ENCODE results near the gene MAP3K3.

Gene MAP3K3

GRCh38 chr17:63639125-63639524 lies 16.9 kb downstream of the MAP3K3 start:
- Histone ChIP-seq H3K27ac (ENCODE audit: insufficient read depth in 1 of 2, low read depth in 1 of 2, low read length in 2 of 2, poor library complexity in 1 of 2, severe bottlenecking in 2 of 2) (no peak overlapping the region), H3K36me3 (ENCODE audit: control insufficient read depth in 4 of 4, insufficient read depth in 4 of 4, low read length in 3 of 4) (peaks cover 12 to 48% (median 25%) of the 10 kb centered on the region in 4 experiments), H3K9me3 (ENCODE audit: control extremely low read depth in 1 of 5, control insufficient read depth in 4 of 5, insufficient read depth in 2 of 5, low read depth in 1 of 5, low read length in 4 of 5) (no peaks in the 10 kb centered on the region), H3K4me3 (ENCODE audit: control insufficient read depth in 1 of 7, extremely low read depth in 1 of 7, insufficient read depth in 4 of 7, low read depth in 2 of 7, low read length in 6 of 7) (no peak overlapping the region), H3K27me3 (replicated peaks in 2 of 5; ENCODE audit: control insufficient read depth in 4 of 5, insufficient read depth in 5 of 5, low read length in 4 of 5) (no peaks in the 10 kb centered on the region), H3K4me1 (ENCODE audit: control extremely low read depth in 1 of 4, control insufficient read depth in 4 of 4, insufficient read depth in 4 of 4, low read length in 3 of 4) (peaks cover 14 to 39% (median 17%) of the 10 kb centered on the region in 4 experiments)
- 75% methylated on average over 1 of the region's 1 CpG for WGBS (ENCODE audit: insufficient coverage)
- DNase-seq: no peak
- POLR2A ChIA-PET: interaction anchor here (1.4 kb wide), 1 partner anchor 9 kb away, joined by 3 read pairs; no protein-coding TSS in a partner anchor
- CTCF ChIA-PET: interaction anchor here (1.0 to 3.3 kb wide), 2 partner anchors 9 to 15 kb away, joined by 3 to 10 read pairs; no protein-coding TSS in a partner anchor

GRCh38 chr17:63640038-63640437 lies 17.8 kb downstream of the MAP3K3 start:
- H3K27me3 ChIP-seq (replicated peaks in 2 of 5; ENCODE audit: control insufficient read depth in 4 of 5, insufficient read depth in 5 of 5, low read length in 4 of 5): no peaks in the 10 kb centered on the region
- H3K4me1 ChIP-seq (ENCODE audit: control extremely low read depth in 1 of 4, control insufficient read depth in 4 of 4, insufficient read depth in 4 of 4, low read length in 3 of 4): peaks cover 9 to 38% (median 11%) of the 10 kb centered on the region in 4 experiments
- ChIA-PET CTCF (interaction anchor here (1.0 to 3.3 kb wide), 4 partner anchors 10 to 18 kb away, joined by 3 to 10 read pairs (median 5); no protein-coding TSS in a partner anchor), POLR2A (interaction anchor here (0.6 kb wide), 1 partner anchor 115 kb away, joined by 3 read pairs; no protein-coding TSS in a partner anchor)
- WGBS (ENCODE audit: insufficient coverage): 100% methylated on average over 2 of the region's 4 CpGs
- no peak for DNase-seq
- peaks cover 12 to 43% (median 25%) of the 10 kb centered on the region in 4 experiments for H3K36me3 ChIP-seq (ENCODE audit: control insufficient read depth in 4 of 4, insufficient read depth in 4 of 4, low read length in 3 of 4)
- no peak overlapping the region for H3K4me3 ChIP-seq (ENCODE audit: control insufficient read depth in 1 of 7, extremely low read depth in 1 of 7, insufficient read depth in 4 of 7, low read depth in 2 of 7, low read length in 6 of 7)
- H3K9me3 ChIP-seq (ENCODE audit: control extremely low read depth in 1 of 5, control insufficient read depth in 4 of 5, insufficient read depth in 2 of 5, low read depth in 1 of 5, low read length in 4 of 5): no peaks in the 10 kb centered on the region
- no peak overlapping the region for H3K27ac ChIP-seq (ENCODE audit: insufficient read depth in 1 of 2, low read depth in 1 of 2, low read length in 2 of 2, poor library complexity in 1 of 2, severe bottlenecking in 2 of 2)

- ChIA-PET CTCF (interaction anchor here (0.7 to 1.3 kb wide), 2 partner anchors 9 to 35 kb away, joined by 3 to 4 read pairs; no protein-coding TSS in a partner anchor), POLR2A (no interaction called here)
- peaks cover 8 to 39% (median 14%) of the 10 kb centered on the region in 4 experiments for H3K4me1 ChIP-seq (ENCODE audit: control extremely low read depth in 1 of 4, control insufficient read depth in 4 of 4, insufficient read depth in 4 of 4, low read length in 3 of 4)
- no peak overlapping the region for H3K27ac ChIP-seq (ENCODE audit: insufficient read depth in 1 of 2, low read depth in 1 of 2, low read length in 2 of 2, poor library complexity in 1 of 2, severe bottlenecking in 2 of 2)
- no peak overlapping the region for H3K4me3 ChIP-seq (ENCODE audit: control insufficient read depth in 1 of 7, extremely low read depth in 1 of 7, insufficient read depth in 4 of 7, low read depth in 2 of 7, low read length in 6 of 7)
- peaks cover 8 to 44% (median 21%) of the 10 kb centered on the region in 4 experiments for H3K36me3 ChIP-seq (ENCODE audit: control insufficient read depth in 4 of 4, insufficient read depth in 4 of 4, low read length in 3 of 4)
- H3K27me3 ChIP-seq (replicated peaks in 2 of 5; ENCODE audit: control insufficient read depth in 4 of 5, insufficient read depth in 5 of 5, low read length in 4 of 5): no peaks in the 10 kb centered on the region
- DNase-seq: peak in 2 of 3 donors; percentile 90
- H3K9me3 ChIP-seq (ENCODE audit: control extremely low read depth in 1 of 5, control insufficient read depth in 4 of 5, insufficient read depth in 2 of 5, low read depth in 1 of 5, low read length in 4 of 5): no peaks in the 10 kb centered on the region
- 68% methylated on average over 3 of the region's 4 CpGs for WGBS (ENCODE audit: insufficient coverage)
Measured at GRCh38 chr17:63641692-63642448, 19.7 kb downstream of the MAP3K3 start.

- ChIA-PET CTCF (interaction anchor here (1.8 kb wide), 1 partner anchor 10 kb away, joined by 4 read pairs; no protein-coding TSS in a partner anchor), POLR2A (no interaction called here)
- no peak overlapping the region for H3K4me3 ChIP-seq (ENCODE audit: control insufficient read depth in 1 of 7, extremely low read depth in 1 of 7, insufficient read depth in 4 of 7, low read depth in 2 of 7, low read length in 6 of 7)
- H3K27ac ChIP-seq (ENCODE audit: insufficient read depth in 1 of 2, low read depth in 1 of 2, low read length in 2 of 2, poor library complexity in 1 of 2, severe bottlenecking in 2 of 2): no peak overlapping the region
- no peaks in the 10 kb centered on the region for H3K27me3 ChIP-seq (replicated peaks in 2 of 5; ENCODE audit: control insufficient read depth in 4 of 5, insufficient read depth in 5 of 5, low read length in 4 of 5)
- WGBS (ENCODE audit: insufficient coverage): 95% methylated on average over 7 of the region's 7 CpGs
- peaks cover 10 to 35% (median 19%) of the 10 kb centered on the region in 4 experiments for H3K36me3 ChIP-seq (ENCODE audit: control insufficient read depth in 4 of 4, insufficient read depth in 4 of 4, low read length in 3 of 4)
- DNase-seq: no peak
- peaks cover 11 to 49% (median 18%) of the 10 kb centered on the region in 4 experiments for H3K4me1 ChIP-seq (ENCODE audit: control extremely low read depth in 1 of 4, control insufficient read depth in 4 of 4, insufficient read depth in 4 of 4, low read length in 3 of 4)
- no peaks in the 10 kb centered on the region for H3K9me3 ChIP-seq (ENCODE audit: control extremely low read depth in 1 of 5, control insufficient read depth in 4 of 5, insufficient read depth in 2 of 5, low read depth in 1 of 5, low read length in 4 of 5)
Measured at GRCh38 chr17:63644846-63645245, 22.6 kb downstream of the MAP3K3 start.

- CTCF ChIA-PET: interaction anchor here (1.0 to 1.8 kb wide), 3 partner anchors 11 to 37 kb away, joined by 3 to 4 read pairs (median 3); no protein-coding TSS in a partner anchor
Measured at GRCh38 chr17:63645775-63646487, 23.7 kb downstream of the MAP3K3 start.

GRCh38 chr17:63646488-63646806 lies 24.2 kb downstream of the MAP3K3 start:
- Histone ChIP-seq H3K4me3 (ENCODE audit: control insufficient read depth in 1 of 7, extremely low read depth in 1 of 7, insufficient read depth in 4 of 7, low read depth in 2 of 7, low read length in 6 of 7) (no peak overlapping the region), H3K4me1 (ENCODE audit: control extremely low read depth in 1 of 4, control insufficient read depth in 4 of 4, insufficient read depth in 4 of 4, low read length in 3 of 4) (peaks cover 9 to 37% (median 19%) of the 10 kb centered on the region in 4 experiments), H3K27me3 (replicated peaks in 2 of 5; ENCODE audit: control insufficient read depth in 4 of 5, insufficient read depth in 5 of 5, low read length in 4 of 5) (no peaks in the 10 kb centered on the region), H3K36me3 (ENCODE audit: control insufficient read depth in 4 of 4, insufficient read depth in 4 of 4, low read length in 3 of 4) (peaks cover 10 to 33% (median 18%) of the 10 kb centered on the region in 4 experiments), H3K9me3 (ENCODE audit: control extremely low read depth in 1 of 5, control insufficient read depth in 4 of 5, insufficient read depth in 2 of 5, low read depth in 1 of 5, low read length in 4 of 5) (no peaks in the 10 kb centered on the region), H3K27ac (ENCODE audit: insufficient read depth in 1 of 2, low read depth in 1 of 2, low read length in 2 of 2, poor library complexity in 1 of 2, severe bottlenecking in 2 of 2) (no peak overlapping the region)
- no peak for DNase-seq
- CTCF ChIA-PET: interaction anchor here (1.0 kb wide), 1 partner anchor 31 kb away, joined by 3 read pairs; no protein-coding TSS in a partner anchor
- POLR2A ChIA-PET: no interaction called here
- WGBS (ENCODE audit: insufficient coverage): 100% methylated on average over 1 of the region's 1 CpG

More at GRCh38 chr17:63645775-63646487, 23.7 kb downstream of the MAP3K3 start:
- no peak for DNase-seq
- Histone ChIP-seq H3K4me3 (ENCODE audit: control insufficient read depth in 1 of 7, extremely low read depth in 1 of 7, insufficient read depth in 4 of 7, low read depth in 2 of 7, low read length in 6 of 7) (no peak overlapping the region), H3K36me3 (ENCODE audit: control insufficient read depth in 4 of 4, insufficient read depth in 4 of 4, low read length in 3 of 4) (peaks cover 10 to 33% (median 18%) of the 10 kb centered on the region in 4 experiments), H3K27me3 (replicated peaks in 2 of 5; ENCODE audit: control insufficient read depth in 4 of 5, insufficient read depth in 5 of 5, low read length in 4 of 5) (no peaks in the 10 kb centered on the region), H3K4me1 (ENCODE audit: control extremely low read depth in 1 of 4, control insufficient read depth in 4 of 4, insufficient read depth in 4 of 4, low read length in 3 of 4) (peaks cover 12 to 41% (median 20%) of the 10 kb centered on the region in 4 experiments), H3K27ac (ENCODE audit: insufficient read depth in 1 of 2, low read depth in 1 of 2, low read length in 2 of 2, poor library complexity in 1 of 2, severe bottlenecking in 2 of 2) (no peak overlapping the region), H3K9me3 (ENCODE audit: control extremely low read depth in 1 of 5, control insufficient read depth in 4 of 5, insufficient read depth in 2 of 5, low read depth in 1 of 5, low read length in 4 of 5) (no peaks in the 10 kb centered on the region)
- WGBS (ENCODE audit: insufficient coverage): 96% methylated on average over 4 of the region's 5 CpGs
- POLR2A ChIA-PET: no interaction called here

Measured in common myeloid progenitor, CD34-positive (primary cell).